Bronchial epithelial cell (primary cell): ENCODE measurements around the gene BRD1. TPM values are rescaled to one million over a fixed set of nuclear protein-coding genes. Genes with fewer than 3 reads are reported as not detected.
A peak's percentile ranks its signal among the peaks of the same experiment; 100 is the strongest.
"Not testable (repeated sequence)": the region's sequence is repeated elsewhere in the genome, so short reads cannot be mapped to it uniquely, and the experiment has no call there.

Source experiments
- DNase-seq: peaks from one replicate; pipeline ENCODE4 v3.0.0-alpha.2; 2010; ENCODE audit warnings: low read depth
- FAIRE-seq: peaks from 2 replicates; lab custom pipeline; 2011; peaks lifted over from hg19 to GRCh38; lab: Jason Lieb, UNC
- H3K27me3 ChIP-seq: 2 replicates; pipeline ENCODE4 v1.5.1; 2011; ENCODE audit warnings: low read length; ENCODE audit not compliant: control insufficient read depth, insufficient read depth
- H3K36me3 ChIP-seq: 2 replicates; pipeline ENCODE4 v1.5.1; 2011; ENCODE audit warnings: low read length; ENCODE audit not compliant: control insufficient read depth, insufficient read depth
- H3K4me3 ChIP-seq: 2 replicates; pipeline ENCODE4 v1.5.1; 2011; ENCODE audit warnings: mild to moderate bottlenecking, low read depth, low read length, control low read depth
- CTCF ChIP-seq: IDR thresholded peaks from 2 replicates; pipeline ENCODE4 v1.5.1; 2011; ENCODE audit warnings: mild to moderate bottlenecking, moderate library complexity, low read length, control low read depth, inconsistent platforms; ENCODE audit not compliant: insufficient read depth, severe bottlenecking
- total RNA-seq: library from RNA; depleted of rRNA; stranded (reverse); fragments of >200 nt; gene quantifications from 2 replicates; pipeline ENCODE4 v1.2.1, GENCODE V29; 2014

BRD1 gene
- total RNA-seq, 1 donor from 2014 or later = 18.2 TPM

GRCh38 chr22:49785841-49786471 lies 41.7 kb downstream of the BRD1 start:
- Histone ChIP-seq H3K36me3 (peaks cover 21% of the 10 kb centered on the region), H3K27me3 (no peaks in the 10 kb centered on the region), H3K4me3 (no peak overlapping the region)
- FAIRE-seq (no peak), DNase-seq (no peak)
- TF ChIP-seq CTCF = no peak

DNA sequence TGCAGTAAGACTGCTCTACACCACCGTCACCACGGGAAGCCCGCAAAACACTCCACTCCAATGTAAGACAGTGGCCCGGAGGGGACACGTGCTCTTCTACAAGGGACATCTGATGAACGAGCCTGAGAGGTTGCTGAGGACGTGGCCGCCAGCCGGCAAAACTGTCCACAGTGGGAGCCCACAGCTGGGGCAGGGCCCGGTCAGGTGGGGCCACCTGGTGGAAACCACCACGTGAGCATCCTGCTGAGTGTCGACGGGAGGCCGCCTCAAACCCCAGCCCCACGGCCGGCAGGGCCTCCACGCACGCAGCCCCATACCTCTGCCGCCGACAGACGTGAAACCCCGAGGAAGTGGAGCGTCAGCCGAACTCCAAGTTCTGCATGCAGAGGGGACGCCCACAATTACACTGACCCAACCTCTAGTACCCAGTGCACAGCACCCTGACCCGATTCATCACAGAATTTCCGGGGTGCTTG lies 42.6 kb downstream of the BRD1 start:
- DNase-seq = no peak
- peaks cover 22% of the 10 kb centered on the region for H3K36me3 ChIP-seq
- no peak overlapping the region for H3K4me3 ChIP-seq
- FAIRE-seq = no peak
- H3K27me3 ChIP-seq = no peaks in the 10 kb centered on the region
- no peak for TF ChIP-seq CTCF

DNA sequence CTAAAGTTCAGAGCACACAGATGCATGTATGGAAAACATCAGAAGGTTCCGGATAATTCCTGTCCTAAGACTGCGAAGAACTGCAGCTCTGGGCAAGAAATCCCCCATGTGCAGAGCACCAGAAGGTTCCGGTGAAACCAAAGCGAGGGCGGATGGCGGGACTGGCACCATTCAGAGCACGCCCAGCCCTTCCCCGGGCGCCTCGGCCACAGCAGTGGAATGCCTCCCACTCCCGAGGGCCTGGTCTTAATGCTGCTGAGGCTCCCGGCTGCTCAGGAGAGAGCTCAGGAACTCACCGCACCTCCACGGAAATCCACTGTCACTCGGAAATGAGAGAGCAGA lies 43.1 kb downstream of the BRD1 start:
- Histone ChIP-seq H3K36me3 (peaks cover 22% of the 10 kb centered on the region), H3K27me3 (no peaks in the 10 kb centered on the region), H3K4me3 (no peak overlapping the region)
- DNase-seq = no peak
- no peak for TF ChIP-seq CTCF
- no peak for FAIRE-seq

GRCh38 chr22:49783926-49784629 lies 43.6 kb downstream of the BRD1 start:
- FAIRE-seq = no peak
- Histone ChIP-seq H3K27me3 (no peaks in the 10 kb centered on the region), H3K4me3 (no peak overlapping the region), H3K36me3 (peaks cover 20% of the 10 kb centered on the region)
- DNase-seq = no peak
- no peak for TF ChIP-seq CTCF

DNA sequence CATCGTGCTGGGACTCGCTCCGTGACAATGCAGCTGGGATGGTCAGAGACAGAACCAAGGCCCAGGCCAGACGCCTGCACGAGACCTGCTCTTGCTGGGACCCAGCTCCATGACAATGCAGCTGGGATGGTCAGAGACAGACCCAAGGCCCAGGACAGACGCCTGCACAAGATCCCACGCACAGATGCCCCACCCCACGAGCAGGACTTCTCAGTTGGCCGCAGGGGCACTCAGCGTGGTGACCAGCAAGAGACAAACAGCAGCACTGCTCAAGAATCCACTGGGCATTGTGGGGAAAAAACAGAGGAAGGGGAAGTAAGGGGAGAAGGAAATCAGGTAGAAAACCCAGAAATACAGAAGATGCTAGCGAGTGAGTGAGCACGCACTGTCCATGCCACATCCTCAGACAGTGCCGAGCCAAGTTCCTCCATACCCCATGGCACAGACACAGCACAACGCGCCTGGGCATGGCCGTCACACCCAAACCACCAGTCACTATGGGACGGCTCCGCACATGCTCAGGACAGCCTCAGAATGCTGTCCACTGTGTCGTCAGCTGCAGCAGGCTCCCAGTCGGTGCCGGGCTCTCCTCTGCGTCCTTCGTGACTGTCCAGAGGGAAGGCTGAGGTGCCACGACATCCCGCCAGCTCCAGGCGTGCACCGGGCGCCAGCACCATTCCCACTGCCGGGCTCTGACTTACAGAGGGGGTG lies 44.5 kb downstream of the BRD1 start:
- TF ChIP-seq CTCF = no peak
- no peaks in the 10 kb centered on the region for H3K27me3 ChIP-seq
- peaks cover 19% of the 10 kb centered on the region for H3K36me3 ChIP-seq
- H3K4me3 ChIP-seq = no peak overlapping the region
- FAIRE-seq (peak; percentile 84), DNase-seq (peak; percentile 28)

DNA sequence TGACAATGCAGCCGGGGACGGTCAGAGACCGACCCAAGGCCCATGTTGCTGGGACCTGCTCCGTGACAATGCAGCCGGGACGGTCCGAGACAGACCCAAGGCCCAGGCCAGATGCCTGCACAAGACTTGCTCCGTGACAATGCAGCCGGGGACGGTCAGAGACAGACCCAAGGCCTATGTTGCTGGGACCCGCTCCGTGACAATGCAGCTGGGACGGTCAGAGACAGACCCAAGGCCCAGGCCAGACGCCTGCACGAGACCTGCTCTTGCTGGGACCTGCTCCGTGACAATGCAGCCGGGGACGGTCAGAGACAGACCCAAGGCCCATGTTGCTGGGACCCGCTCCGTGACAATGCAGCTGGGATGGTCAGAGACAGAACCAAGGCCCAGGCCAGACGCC lies 45.8 kb downstream of the BRD1 start:
- not testable (repeated sequence) for FAIRE-seq
- peaks cover 17% of the 10 kb centered on the region for H3K36me3 ChIP-seq

More for the DNA sequence above, 45.8 kb downstream of the BRD1 start:
- H3K27me3 ChIP-seq, DNase-seq, H3K4me3 ChIP-seq: not testable (repeated sequence)
